Dermis blood vessel endothelial cell (primary cell): Measurements from ENCODE around the gene ATP2B3. TPM values are rescaled to one million over a fixed set of nuclear protein-coding genes. Genes with fewer than 3 reads are reported as not detected.
A peak's percentile ranks its signal among the peaks of the same experiment; 100 is the strongest.

Experiments
- DNase-seq: peaks from one replicate; pipeline ENCODE4 v3.0.0; 2010
- total RNA-seq: library from RNA; depleted of rRNA; stranded (reverse); fragments of >200 nt; gene quantifications from 2 replicates; pipeline ENCODE4 v1.2.3, GENCODE V29; 2014

ATP2B3 gene
- total RNA-seq, result under 0.01 TPM in 1 of 2 replicates, not detected in the other

- no peak for DNase-seq
Measured at GRCh38 chrX:153517423-153517822, at the start of gene ATP2B3. TSS of gene ATP2B3 (plus strand) at chrX:153517642. CDS start at chrX:153536248, 18,606 bp downstream.

- DNase-seq, result no peak
Measured at GRCh38 chrX:153468008-153468580, 49.3 kb upstream of the ATP2B3 start.

DNA sequence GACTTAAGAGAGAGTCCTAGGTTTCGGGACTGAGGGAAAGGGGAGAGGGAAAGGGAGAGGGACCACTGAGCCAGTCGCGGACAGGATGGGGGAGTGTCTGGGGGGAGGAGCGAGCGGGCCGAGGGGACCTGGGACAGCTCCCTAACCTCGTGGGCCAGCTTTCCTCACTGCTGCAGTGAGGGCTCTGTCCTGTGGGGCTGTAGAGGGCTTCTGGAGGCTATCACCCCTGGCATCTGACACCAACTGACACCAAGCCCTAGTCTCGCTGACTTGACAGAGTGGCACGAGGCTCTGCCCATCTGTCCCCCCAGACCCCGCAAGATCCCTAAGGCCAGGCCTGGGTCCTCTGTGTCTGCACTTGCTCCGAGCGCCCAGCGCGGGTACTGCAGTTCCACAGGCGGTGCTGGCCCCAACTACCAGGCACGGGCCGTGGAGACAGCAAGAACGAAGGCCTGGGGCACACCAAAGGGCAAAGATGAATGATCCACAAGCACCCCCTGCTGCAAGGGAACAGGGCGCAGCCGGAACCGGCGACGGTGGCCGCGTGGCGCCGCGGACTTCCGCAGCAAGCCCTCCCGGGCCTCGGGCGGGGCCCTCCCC lies 47.5 kb upstream of the ATP2B3 start:
- peak; percentile 52 for DNase-seq

GRCh38 chrX:153470411-153471363 lies 46.8 kb upstream of the ATP2B3 start, which contains the start of gene HAUS7:
TSS of gene HAUS7 (minus strand) at chrX:153470576. CDS start at chrX:153470557, 19 bp downstream.
- DNase-seq, result peak; percentile 93

GRCh38 chrX:153471663-153472280 lies 45.7 kb upstream of the ATP2B3 start:
- DNase-seq, result no peak

DNA sequence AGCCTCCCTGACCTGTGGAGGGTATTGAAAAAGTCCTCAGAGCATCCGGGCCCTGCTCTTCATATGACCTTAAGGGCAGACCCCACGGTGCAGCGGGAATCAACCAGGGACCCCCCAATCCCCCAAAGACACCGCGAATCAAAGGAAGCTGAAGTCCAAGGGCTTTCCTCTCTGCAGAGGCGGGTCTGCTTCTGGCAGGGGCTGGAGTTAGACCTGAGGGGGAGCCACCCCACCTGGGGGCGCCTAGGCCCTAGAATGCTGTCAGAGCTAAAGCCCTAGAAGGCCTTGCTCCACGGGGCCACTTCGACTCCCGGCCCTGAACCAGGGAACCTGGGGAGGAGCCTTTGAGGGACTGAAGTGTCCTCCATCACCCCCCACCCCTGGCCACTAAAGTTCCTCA lies 44.3 kb upstream of the ATP2B3 start:
- no peak for DNase-seq

- DNase-seq, result no peak
Measured at GRCh38 chrX:153474266-153474665, 43.2 kb upstream of the ATP2B3 start.

DNA sequence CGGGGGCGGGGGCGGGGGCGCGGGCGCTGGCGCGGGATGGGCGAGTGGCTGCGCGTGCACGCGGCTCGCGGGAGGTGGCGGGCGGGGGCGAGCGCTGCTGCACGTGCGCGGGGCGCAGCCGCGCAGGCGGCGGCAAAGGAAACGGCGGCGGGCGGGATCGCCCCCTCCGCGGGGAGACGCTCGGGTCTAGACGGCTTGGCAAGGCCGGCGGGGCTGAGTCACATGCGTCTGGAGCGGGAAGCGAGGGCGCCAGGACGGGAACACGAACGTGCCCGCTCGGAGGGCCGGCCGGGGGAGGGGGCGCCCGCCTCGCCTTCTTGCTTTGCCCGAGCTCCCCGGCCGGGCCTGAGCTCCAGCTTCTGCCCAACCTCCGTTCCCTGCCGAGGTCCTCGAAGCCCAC lies 42.7 kb upstream of the ATP2B3 start:
- DNase-seq, result peak; percentile 84

DNA sequence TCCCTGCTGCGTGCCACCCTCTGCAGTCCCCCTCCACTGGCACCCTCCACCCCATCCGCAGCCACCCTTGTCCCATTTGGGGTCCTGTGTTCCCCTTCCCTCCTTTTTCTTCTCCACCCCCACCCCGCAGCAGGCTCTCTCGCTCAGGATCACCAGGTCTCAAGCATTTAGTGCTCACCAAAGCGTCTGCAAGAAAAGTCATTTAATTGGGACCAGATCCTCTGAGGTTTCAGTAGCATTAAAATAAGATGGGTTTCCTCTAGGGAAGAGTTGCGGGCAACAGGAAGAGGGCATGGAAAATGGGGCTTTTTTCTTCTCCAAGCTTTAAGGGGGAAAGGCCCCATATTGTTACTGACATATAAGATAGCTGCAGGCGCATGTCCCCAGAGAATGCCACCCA lies 42.2 kb upstream of the ATP2B3 start:
- no peak for DNase-seq

GRCh38 chrX:153475751-153476281 lies 41.6 kb upstream of the ATP2B3 start:
- DNase-seq, result no peak

- peak; percentile 82 for DNase-seq
Measured at GRCh38 chrX:153476666-153477363, 40.6 kb upstream of the ATP2B3 start.

DNA sequence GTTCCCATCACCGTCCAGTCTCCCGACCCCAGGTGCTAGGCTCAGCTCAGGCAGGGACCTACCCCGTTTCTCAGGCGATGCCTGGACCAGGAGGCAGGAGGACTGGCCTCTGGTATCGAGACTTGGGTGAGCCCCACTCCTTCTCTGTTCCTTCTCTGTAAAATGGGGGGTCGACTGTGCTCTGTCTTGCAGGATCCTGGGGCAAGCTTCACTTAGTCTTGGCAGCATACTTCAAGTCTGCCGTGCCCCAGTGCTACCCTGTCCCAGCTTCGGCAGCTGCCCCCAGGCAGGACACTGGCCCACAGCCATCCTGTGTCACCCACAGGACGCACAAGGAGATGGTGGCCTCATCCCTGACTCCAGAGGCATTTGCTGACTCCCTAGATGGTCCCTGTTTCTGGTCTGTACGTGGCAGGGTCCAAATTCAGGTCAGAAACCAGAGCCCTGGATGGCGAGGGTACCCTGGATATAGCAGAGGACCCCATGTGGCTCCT lies 40.0 kb upstream of the ATP2B3 start:
- DNase-seq, result no peak

DNA sequence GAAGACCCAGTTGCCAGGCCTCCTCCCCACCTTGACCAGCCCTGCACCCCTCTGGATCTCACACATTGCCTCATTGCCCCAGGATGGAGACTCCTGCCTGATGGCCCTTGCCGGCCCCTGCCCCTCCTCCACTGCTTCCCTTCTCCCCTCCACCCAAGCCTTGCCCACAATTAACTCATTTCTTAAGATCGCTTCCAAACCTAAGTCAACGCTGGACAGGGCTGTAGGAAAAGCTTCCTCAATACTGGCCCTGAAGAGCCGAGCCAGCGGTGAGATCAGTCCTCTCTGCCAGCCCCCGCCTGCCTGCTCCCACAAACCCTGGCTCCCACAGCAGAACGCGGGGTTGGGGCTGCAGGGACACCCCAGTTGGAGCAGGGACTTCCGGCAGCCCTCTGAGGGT lies 39.5 kb upstream of the ATP2B3 start:
- DNase-seq, result no peak

- DNase-seq, result no peak
Measured at GRCh38 chrX:153478746-153479145, 38.7 kb upstream of the ATP2B3 start.

DNA sequence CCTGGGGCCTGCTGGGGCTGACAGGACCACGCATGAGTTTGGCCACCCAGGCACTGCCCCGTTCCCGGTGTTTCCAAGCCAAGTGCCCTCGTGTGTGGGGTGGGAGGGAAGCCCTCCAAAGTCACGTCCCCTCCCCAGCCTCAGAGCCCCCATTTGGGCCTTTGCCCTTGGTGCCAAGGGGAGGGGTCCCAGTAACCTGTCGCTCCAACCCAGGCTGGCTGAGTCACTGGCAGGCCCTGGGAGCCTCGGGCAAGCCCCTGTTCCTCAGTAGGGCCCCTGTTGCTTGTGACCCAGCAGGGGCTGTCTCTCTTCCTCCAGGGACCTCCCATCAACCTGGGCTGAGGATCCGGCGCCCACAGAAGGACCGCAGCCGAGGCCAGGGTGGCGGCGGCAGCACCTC lies 36.4 kb upstream of the ATP2B3 start:
- DNase-seq, result no peak

DNA sequence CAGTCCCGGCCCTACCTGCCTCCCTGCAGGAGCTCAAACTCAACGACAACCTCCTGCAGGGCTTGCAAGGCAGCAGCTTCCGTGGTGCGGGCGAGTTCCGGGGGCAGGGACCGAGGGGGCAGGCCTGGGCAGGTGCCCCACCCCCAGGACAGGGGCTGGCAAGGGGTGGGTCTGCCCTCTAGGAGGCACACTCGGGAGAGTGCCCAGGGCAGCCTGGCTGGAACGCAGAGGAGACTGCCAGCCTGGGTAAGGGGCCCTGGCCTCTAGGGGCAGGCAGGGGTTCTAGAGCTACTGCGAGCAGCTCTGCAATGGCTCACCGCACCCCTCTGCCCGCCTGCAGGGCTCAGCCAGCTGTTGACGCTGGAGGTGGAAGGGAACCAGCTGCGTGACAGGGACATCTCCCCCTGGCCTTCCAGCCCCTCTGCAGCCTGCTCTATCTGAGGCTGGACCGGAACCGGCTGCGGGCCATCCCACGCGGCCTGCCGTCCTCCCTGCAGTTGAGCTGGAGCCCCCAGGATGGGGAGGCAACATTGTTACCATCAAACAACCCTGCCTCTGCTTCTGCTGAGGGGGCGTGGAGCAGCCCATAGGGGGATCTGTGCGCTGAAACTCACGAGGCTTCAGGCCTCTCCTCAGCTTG lies 34.9 kb upstream of the ATP2B3 start:
- no peak for DNase-seq

- no peak for DNase-seq
Measured at GRCh38 chrX:153485396-153486080, 31.9 kb upstream of the ATP2B3 start.

DNA sequence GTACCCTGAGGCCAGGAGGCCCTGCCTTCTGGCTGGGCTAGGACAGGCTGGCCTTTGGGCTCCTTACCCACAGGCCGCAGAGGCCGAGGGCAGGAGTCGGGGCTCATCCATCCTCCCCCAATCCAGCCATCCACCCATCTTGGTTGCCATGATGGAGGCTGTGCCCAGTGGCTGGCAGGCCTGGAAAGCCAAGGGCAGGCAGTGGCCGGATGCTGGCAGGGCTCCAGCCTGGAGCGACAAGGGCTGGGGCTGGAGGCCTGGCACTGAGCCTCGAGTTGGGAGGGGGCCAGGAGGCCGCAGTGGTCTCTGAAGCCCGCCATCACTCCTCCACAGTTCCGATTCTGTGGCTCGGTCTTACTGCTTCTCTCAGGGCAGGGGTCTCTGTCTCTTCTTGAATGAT lies 31.3 kb upstream of the ATP2B3 start:
- no peak for DNase-seq

- DNase-seq, result peak; percentile 36
Measured at GRCh38 chrX:153487590-153488071, 29.8 kb upstream of the ATP2B3 start.

GRCh38 chrX:153488231-153488914 lies 29.1 kb upstream of the ATP2B3 start:
- peak; percentile 85 for DNase-seq
